Loucy (cell line): ENCODE data around the gene KAT5.

Source experiments
- H2AFZ ChIP-seq: fragments of 200-600 bp; sonication (generic); 2 replicates; pipeline ENCODE4 v1.6.0; 2016; ENCODE audit warnings: antibody characterized with exemption, mild to moderate bottlenecking, low read length, moderate library complexity
- H3F3A ChIP-seq: fragments of 200-600 bp; 2 replicates; pipeline ENCODE4 v1.6.0; 2016; ENCODE audit warnings: antibody characterized with exemption, low read depth, mild to moderate bottlenecking
- H3K27me3 ChIP-seq: fragments of 200-600 bp; sonication (generic); 2 replicates; pipeline ENCODE4 v1.6.1; 2014; ENCODE audit warnings: low read length, mild to moderate bottlenecking; ENCODE audit not compliant: insufficient read depth, poor library complexity, severe bottlenecking
- H3K36me3 ChIP-seq: fragments of 200-600 bp; sonication (generic); 2 replicates; pipeline ENCODE4 v1.6.1; 2016; ENCODE audit warnings: low read length; ENCODE audit not compliant: insufficient read depth
- H3K4me1 ChIP-seq: fragments of 200-600 bp; sonication (generic); 2 replicates; pipeline ENCODE4 v1.5.1; 2014; ENCODE audit warnings: low read length, mild to moderate bottlenecking; ENCODE audit not compliant: insufficient read depth, poor library complexity, severe bottlenecking
- H3K4me2 ChIP-seq: fragments of 200-600 bp; sonication (generic); 2 replicates; pipeline ENCODE4 v1.6.0; 2014; ENCODE audit warnings: antibody characterized with exemption, low read length, low read depth, mild to moderate bottlenecking; ENCODE audit not compliant: poor library complexity, severe bottlenecking
- H3K4me3 ChIP-seq: fragments of 200-600 bp; sonication (generic); 2 replicates; pipeline ENCODE4 v1.5.1; 2014; ENCODE audit warnings: low read length, mild to moderate bottlenecking, mixed read lengths; ENCODE audit not compliant: poor library complexity, severe bottlenecking
- H3K79me2 ChIP-seq: fragments of 200-600 bp; sonication (generic); 2 replicates; pipeline ENCODE4 v1.6.1; 2014; ENCODE audit warnings: low read length; ENCODE audit not compliant: insufficient read depth
- H3K9ac ChIP-seq: fragments of 200-600 bp; sonication (generic); 2 replicates; pipeline ENCODE4 v1.6.0; 2014; ENCODE audit warnings: mild to moderate bottlenecking, low read depth, low read length, moderate library complexity; ENCODE audit not compliant: poor library complexity, severe bottlenecking
- H3K9me2 ChIP-seq: fragments of 200-600 bp; sonication (generic); replicated peaks from 2 replicates; pipeline ENCODE4 v1.6.1; 2016; ENCODE audit warnings: low read depth, low read length, mixed read lengths
- H3K9me3 ChIP-seq: fragments of 200-600 bp; sonication (generic); 2 replicates; pipeline ENCODE4 v1.6.1; 2014; ENCODE audit warnings: mild to moderate bottlenecking, antibody characterized with exemption, low read length, low read depth; ENCODE audit not compliant: insufficient read depth
- H4K20me1 ChIP-seq: fragments of 200-600 bp; sonication (generic); 2 replicates; pipeline ENCODE4 v1.6.0; 2014; ENCODE audit warnings: antibody characterized with exemption, low read length, mild to moderate bottlenecking; ENCODE audit not compliant: insufficient read depth, poor library complexity, severe bottlenecking
- CTCF ChIP-seq: fragments of 200-600 bp; sonication (generic); conservative IDR thresholded peaks from 2 replicates; pipeline ENCODE4 v1.5.1; 2014; ENCODE audit warnings: mild to moderate bottlenecking, antibody characterized with exemption, low read length
- EZH2phosphoT487 ChIP-seq: fragments of 200-600 bp; IDR thresholded peaks from 2 replicates; pipeline ENCODE4 v1.6.1; 2018; ENCODE audit warnings: antibody characterized with exemption, mild to moderate bottlenecking, moderate library complexity, borderline replicate concordance

The KAT5 gene

GRCh38 chr11:65717906-65718305, 5.9 kb downstream of the KAT5 start:
- peak overlapping the region; percentile 90 for H3K4me2 ChIP-seq
- no peaks in the 10 kb centered on the region for H3K27me3 ChIP-seq
- H3K9me2 ChIP-seq = no peaks in the 10 kb centered on the region
- H3F3A ChIP-seq = no peaks in the 10 kb centered on the region
- H3K79me2 ChIP-seq = peaks cover 55% of the 10 kb centered on the region
- H3K9ac ChIP-seq = peak overlapping the region; percentile 81
- no peak overlapping the region for H2AFZ ChIP-seq
- peaks cover 23% of the 10 kb centered on the region for H3K4me1 ChIP-seq
- no peak for TF ChIP-seq EZH2phosphoT487
- no peak for TF ChIP-seq CTCF
- peaks cover 30% of the 10 kb centered on the region for H4K20me1 ChIP-seq
- peaks cover 48% of the 10 kb centered on the region; the same call in 1 of the 2 replicates for H3K36me3 ChIP-seq
- H3K9me3 ChIP-seq = no peaks in the 10 kb centered on the region
- peak overlapping the region; percentile 92 for H3K4me3 ChIP-seq

DNA sequence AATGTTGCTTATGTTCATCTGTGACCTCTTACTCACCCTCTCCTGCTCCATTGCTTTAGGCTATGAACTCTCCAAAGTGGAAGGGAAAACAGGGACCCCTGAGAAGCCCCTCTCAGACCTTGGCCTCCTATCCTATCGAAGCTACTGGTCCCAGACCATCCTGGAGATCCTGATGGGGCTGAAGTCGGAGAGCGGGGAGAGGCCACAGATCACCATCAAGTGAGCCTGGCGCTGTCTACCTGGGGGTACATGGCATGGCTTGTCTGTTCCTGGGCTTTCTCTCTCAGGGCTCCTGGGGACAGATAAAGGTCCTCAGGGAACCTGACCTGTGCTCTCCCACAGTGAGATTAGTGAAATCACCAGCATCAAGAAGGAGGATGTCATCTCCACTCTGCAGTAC, 6.5 kb downstream of the KAT5 start:
- Histone ChIP-seq H3K9me3 (no peaks in the 10 kb centered on the region), H3K36me3 (peaks cover 48% of the 10 kb centered on the region; the same call in 1 of the 2 replicates), H3K79me2 (peaks cover 48% of the 10 kb centered on the region), H3K27me3 (no peaks in the 10 kb centered on the region), H4K20me1 (peaks cover 28% of the 10 kb centered on the region), H3K9ac (peak overlapping the region; percentile 81), H2AFZ (no peak overlapping the region), H3K4me1 (peaks cover 18% of the 10 kb centered on the region), H3K4me2 (peak overlapping the region; percentile 90), H3K4me3 (peak overlapping the region; percentile 92), H3K9me2 (no peaks in the 10 kb centered on the region), H3F3A (no peaks in the 10 kb centered on the region)
- TF ChIP-seq EZH2phosphoT487 (no peak), CTCF (no peak)

DNA sequence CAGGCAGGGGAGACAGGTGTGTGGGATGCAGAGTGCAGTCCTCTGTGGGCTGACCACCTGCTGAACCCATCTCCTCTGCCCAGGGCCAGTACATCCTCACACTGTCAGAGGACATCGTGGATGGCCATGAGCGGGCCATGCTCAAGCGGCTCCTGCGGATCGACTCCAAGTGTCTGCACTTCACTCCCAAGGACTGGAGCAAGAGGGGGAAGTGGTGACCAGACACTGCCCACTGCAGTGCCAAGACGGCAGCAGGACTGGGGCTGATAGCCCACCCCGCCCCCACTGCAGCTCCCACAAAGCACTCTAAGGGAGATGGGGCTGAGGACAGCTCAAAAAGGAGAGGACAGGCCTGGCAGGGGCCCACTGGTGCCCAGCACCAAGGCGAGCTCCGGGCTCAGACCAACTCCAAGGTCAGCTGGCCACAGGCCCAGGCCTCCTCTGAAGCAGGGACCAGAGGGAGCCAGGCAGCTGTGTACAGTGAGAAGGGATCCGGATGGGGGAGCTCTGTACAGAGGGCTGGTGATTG, 7.0 kb downstream of the KAT5 start:
- Histone ChIP-seq H3F3A (no peaks in the 10 kb centered on the region), H3K9ac (peak overlapping the region; percentile 81), H3K9me2 (no peaks in the 10 kb centered on the region), H2AFZ (no peak overlapping the region), H3K79me2 (peaks cover 43% of the 10 kb centered on the region), H3K9me3 (no peaks in the 10 kb centered on the region), H4K20me1 (peaks cover 28% of the 10 kb centered on the region), H3K4me1 (peaks cover 18% of the 10 kb centered on the region), H3K4me3 (peak overlapping the region; percentile 92), H3K27me3 (no peaks in the 10 kb centered on the region), H3K4me2 (peak overlapping the region; percentile 90), H3K36me3 (peaks cover 48% of the 10 kb centered on the region; the same call in 1 of the 2 replicates)
- TF ChIP-seq EZH2phosphoT487 (no peak), CTCF (no peak)
